ENCODE results near the gene SLTM. TPM values are rescaled to one million over a fixed set of nuclear protein-coding genes. Genes with fewer than 3 reads are reported as not detected.
"Not testable (repeated sequence)": the region's sequence is repeated elsewhere in the genome, so short reads cannot be mapped to it uniquely, and the experiment has no call there.

The SLTM gene
- total RNA-seq, 2 experiments from 2014 or later, result 79.8 to 89.9 TPM

- POLR2A ChIA-PET, result interaction anchor here (0.6 kb wide), 1 partner anchor 87 kb away, joined by 3 read pairs; no protein-coding TSS in a partner anchor
- Mint-ChIP-seq H3K27ac (no peak overlapping the region), H3K9me3 (no peaks in the 10 kb centered on the region), H3K27me3 (no peaks in the 10 kb centered on the region), H3K4me1 (ENCODE audit: low read depth) (no peaks in the 10 kb centered on the region), H3K36me3 (ENCODE audit: low read depth) (no peaks in the 10 kb centered on the region), H3K4me3 (no peak overlapping the region)
- TF ChIP-seq CTCF (IDR thresholded peaks at IDR 0.05), result no peak
- intact Hi-C loops (cut with micrococcal nuclease), result no loop called here
- DNase-seq (no peak), ATAC-seq (no peak)
- CTCF ChIA-PET, result interaction anchor here (1.0 to 1.4 kb wide), 2 partner anchors 12 to 42 kb away, joined by 3 to 4 read pairs; no protein-coding TSS in a partner anchor
Observed at GRCh38 chr15:58840048-58840447, 93.4 kb downstream of the SLTM start.

GRCh38 chr15:58839485-58839884 is 94.0 kb downstream of the SLTM start:
- ATAC-seq (no peak), DNase-seq (no peak)
- H3K36me3 Mint-ChIP-seq (ENCODE audit: low read depth), result no peaks in the 10 kb centered on the region
- intact Hi-C loops (cut with micrococcal nuclease), result no loop called here
- CTCF ChIA-PET, result interaction anchor here (1.0 to 1.4 kb wide), 2 partner anchors 13 to 41 kb away, joined by 3 to 4 read pairs; no protein-coding TSS in a partner anchor
- no peaks in the 10 kb centered on the region for H3K9me3 Mint-ChIP-seq
- TF ChIP-seq CTCF (IDR thresholded peaks at IDR 0.05), result peak; percentile 28
- no peak overlapping the region for H3K4me3 Mint-ChIP-seq
- no peaks in the 10 kb centered on the region for H3K4me1 Mint-ChIP-seq (ENCODE audit: low read depth)
- no peaks in the 10 kb centered on the region for H3K27me3 Mint-ChIP-seq
- POLR2A ChIA-PET, result no interaction called here
- H3K27ac Mint-ChIP-seq, result no peak overlapping the region

GRCh38 chr15:58833681-58834426 is 99.6 kb downstream of the SLTM start:
- H3K4me3 Mint-ChIP-seq, POLR2A ChIA-PET: not testable (repeated sequence)

GRCh38 chr15:58830556-58830955 is 102.9 kb downstream of the SLTM start:
- Mint-ChIP-seq H3K27ac (no peak overlapping the region), H3K36me3 (ENCODE audit: low read depth) (peaks cover 7% of the 10 kb centered on the region), H3K9me3 (no peaks in the 10 kb centered on the region), H3K4me1 (ENCODE audit: low read depth) (no peaks in the 10 kb centered on the region), H3K4me3 (no peak overlapping the region), H3K27me3 (no peaks in the 10 kb centered on the region)
- ATAC-seq, result no peak
- TF ChIP-seq CTCF (IDR thresholded peaks at IDR 0.05), result no peak
- ChIA-PET CTCF (no interaction called here), POLR2A (no interaction called here)
- intact Hi-C loops (cut with micrococcal nuclease), result no loop called here
- no peak for DNase-seq

More at GRCh38 chr15:58833681-58834426, 99.6 kb downstream of the SLTM start:
- intact Hi-C loops (cut with micrococcal nuclease); H3K4me1 Mint-ChIP-seq (ENCODE audit: low read depth); ATAC-seq; H3K36me3 Mint-ChIP-seq (ENCODE audit: low read depth); CTCF ChIA-PET; H3K9me3 Mint-ChIP-seq; H3K27me3 Mint-ChIP-seq; DNase-seq; H3K27ac Mint-ChIP-seq: not testable (repeated sequence)

Other genes starting within 250 kb of the SLTM start
- 10 to 100 TPM; 76.4 to 79.4 TPM for gene ADAM10, start 184.0 kb downstream of the SLTM start, total RNA-seq
- 10 to 100 TPM in 1 of 2 experiments, 1 to 10 TPM in 1; 9.0 to 10.3 TPM for gene MINDY2, start 162.4 kb downstream of the SLTM start, total RNA-seq
- gene RNF111, start 54.0 kb upstream of the SLTM start, total RNA-seq, result 10 to 100 TPM; 28.5 to 30.5 TPM
- gene CCNB2, start 171.5 kb upstream of the SLTM start, total RNA-seq, result 10 to 100 TPM; 61.9 to 64.4 TPM

Data from activated CD8-positive, alpha-beta T cell treated with anti-CD3 and anti-CD28 coated beads for 36 hours (primary cell).